ENCODE results near the gene IFIT1B. TPM values are rescaled to one million over a fixed set of nuclear protein-coding genes. Genes with fewer than 3 reads are reported as not detected.
A peak's percentile ranks its signal among the peaks of the same experiment; 100 is the strongest.
"Not testable (repeated sequence)": the region's sequence is repeated elsewhere in the genome, so short reads cannot be mapped to it uniquely, and the experiment has no call there.

The IFIT1B gene
- total RNA-seq, 1 experiment from 2014 or later: not detected

GRCh38 chr10:89389254-89389653, 11.4 kb downstream of the IFIT1B start:
- H3K4me3 Mint-ChIP-seq (ENCODE audit: unreplicated experiment): no peak overlapping the region
- ChIA-PET CTCF (interaction anchor here (0.6 to 1.6 kb wide), 5 partner anchors 16 to 177 kb away, joined by 3 to 8 read pairs (median 3); partner anchors contain the start of gene LIPA), POLR2A (no interaction called here)
- H3K27me3 Mint-ChIP-seq (ENCODE audit: insufficient read depth, unreplicated experiment): no peaks in the 10 kb centered on the region
- TF ChIP-seq CTCF (IDR thresholded peaks at IDR 0.05; ENCODE audit: insufficient read depth in 1 of 2, low read depth in 1 of 2, low read length in 1 of 2, severe bottlenecking in 1 of 2, unreplicated experiment in 1 of 2): peak; percentile 47 to 64
- peak in 1 of 2 experiments; percentile 49 for DNase-seq
- no peaks in the 10 kb centered on the region for H3K9me3 Mint-ChIP-seq (ENCODE audit: unreplicated experiment)
- Histone ChIP-seq H3K27me3 (replicated peaks; ENCODE audit: control insufficient read depth, insufficient read depth, low read length) (no peaks in the 10 kb centered on the region), H3K9me3 (no peaks in the 10 kb centered on the region), H3K4me3 (ENCODE audit: low read depth, low read length) (no peak overlapping the region), H3K4me1 (peaks cover 9% of the 10 kb centered on the region; the same call in 1 of the 2 replicates), H3K36me3 (ENCODE audit: control insufficient read depth, insufficient read depth, low read length) (no peaks in the 10 kb centered on the region)
- intact Hi-C loops (cut with micrococcal nuclease; ENCODE audit: unreplicated experiment): loop anchor here (1.0 to 2.0 kb wide), 5 partner anchors 20 to 172 kb away; no protein-coding TSS in a partner anchor
- H3K36me3 Mint-ChIP-seq (ENCODE audit: insufficient read depth, unreplicated experiment): no peaks in the 10 kb centered on the region
- BruUV-seq (replicated peaks): no TSS peak
- no peak overlapping the region for H3K27ac Mint-ChIP-seq (ENCODE audit: unreplicated experiment)
- peaks cover 9% of the 10 kb centered on the region for H3K4me1 Mint-ChIP-seq (ENCODE audit: low read depth, unreplicated experiment)

- no peak for TF ChIP-seq CTCF (IDR thresholded peaks at IDR 0.05; ENCODE audit: insufficient read depth in 1 of 2, low read depth in 1 of 2, low read length in 1 of 2, severe bottlenecking in 1 of 2, unreplicated experiment in 1 of 2)
- no peak overlapping the region for H3K27ac Mint-ChIP-seq (ENCODE audit: unreplicated experiment)
- H3K4me3 Mint-ChIP-seq (ENCODE audit: unreplicated experiment): no peak overlapping the region
- intact Hi-C loops (cut with micrococcal nuclease; ENCODE audit: unreplicated experiment): no loop called here
- Histone ChIP-seq H3K4me3 (ENCODE audit: low read depth, low read length) (no peak overlapping the region), H3K9me3 (no peaks in the 10 kb centered on the region), H3K36me3 (ENCODE audit: control insufficient read depth, insufficient read depth, low read length) (no peaks in the 10 kb centered on the region), H3K4me1 (peaks cover 9% of the 10 kb centered on the region; the same call in 1 of the 2 replicates), H3K27me3 (replicated peaks; ENCODE audit: control insufficient read depth, insufficient read depth, low read length) (no peaks in the 10 kb centered on the region)
- no peak for DNase-seq
- ChIA-PET CTCF (interaction anchor here (1.6 kb wide), 1 partner anchor 45 kb away, joined by 8 read pairs; no protein-coding TSS in a partner anchor), POLR2A (no interaction called here)
- no peaks in the 10 kb centered on the region for H3K27me3 Mint-ChIP-seq (ENCODE audit: insufficient read depth, unreplicated experiment)
- H3K9me3 Mint-ChIP-seq (ENCODE audit: unreplicated experiment): no peaks in the 10 kb centered on the region
- H3K4me1 Mint-ChIP-seq (ENCODE audit: low read depth, unreplicated experiment): peaks cover 9% of the 10 kb centered on the region
- H3K36me3 Mint-ChIP-seq (ENCODE audit: insufficient read depth, unreplicated experiment): no peaks in the 10 kb centered on the region
- BruUV-seq (replicated peaks): no TSS peak
Observed at GRCh38 chr10:89390476-89391225, 12.8 kb downstream of the IFIT1B start.

GRCh38 chr10:89391226-89391576, 13.3 kb downstream of the IFIT1B start:
- H3K36me3 ChIP-seq (ENCODE audit: control insufficient read depth, insufficient read depth, low read length); intact Hi-C loops (cut with micrococcal nuclease; ENCODE audit: unreplicated experiment); H3K27me3 Mint-ChIP-seq (ENCODE audit: insufficient read depth, unreplicated experiment); H3K36me3 Mint-ChIP-seq (ENCODE audit: insufficient read depth, unreplicated experiment); H3K9me3 ChIP-seq; H3K9me3 Mint-ChIP-seq (ENCODE audit: unreplicated experiment); DNase-seq; CTCF ChIA-PET; H3K4me1 Mint-ChIP-seq (ENCODE audit: low read depth, unreplicated experiment); H3K4me3 Mint-ChIP-seq (ENCODE audit: unreplicated experiment); POLR2A ChIA-PET; H3K4me1 ChIP-seq; H3K27ac Mint-ChIP-seq (ENCODE audit: unreplicated experiment); H3K4me3 ChIP-seq (ENCODE audit: low read depth, low read length); H3K27me3 ChIP-seq (replicated peaks; ENCODE audit: control insufficient read depth, insufficient read depth, low read length); BruUV-seq (replicated peaks): not testable (repeated sequence)

All from Caco-2 (cell line).